Astrocyte of the spinal cord (primary cell): ENCODE measurements around the gene PRKCH.

Experiments
- DNase-seq: peaks from one replicate; pipeline ENCODE4 v3.0.0; 2011; ENCODE audit warnings: low read depth, low spot score
- H3K4me3 ChIP-seq: 2 replicates; pipeline ENCODE4 v1.5.1; 2011; ENCODE audit warnings: low read depth, mild to moderate bottlenecking, low read length, moderate library complexity
- in situ Hi-C: cut with HindIII; loops from 2 replicates; pipeline ENCODE4 v1.10.0; 2017; ENCODE audit warnings: low sequenced_read_pairs
- TF ChIP-seq, protein P1 (sequence below): IDR thresholded peaks from 2 replicates; pipeline ENCODE4 v1.5.1; 2012; ENCODE audit warnings: low read depth, mild to moderate bottlenecking, low read length, inconsistent platforms

The PRKCH gene

GRCh38 chr14:61499991-61500390 is 178.6 kb downstream of the PRKCH start:
- DNase-seq: no peak
- H3K4me3 ChIP-seq: no peak overlapping the region
- in situ Hi-C loops: no loop called here
- TF ChIP-seq, protein P1, sequence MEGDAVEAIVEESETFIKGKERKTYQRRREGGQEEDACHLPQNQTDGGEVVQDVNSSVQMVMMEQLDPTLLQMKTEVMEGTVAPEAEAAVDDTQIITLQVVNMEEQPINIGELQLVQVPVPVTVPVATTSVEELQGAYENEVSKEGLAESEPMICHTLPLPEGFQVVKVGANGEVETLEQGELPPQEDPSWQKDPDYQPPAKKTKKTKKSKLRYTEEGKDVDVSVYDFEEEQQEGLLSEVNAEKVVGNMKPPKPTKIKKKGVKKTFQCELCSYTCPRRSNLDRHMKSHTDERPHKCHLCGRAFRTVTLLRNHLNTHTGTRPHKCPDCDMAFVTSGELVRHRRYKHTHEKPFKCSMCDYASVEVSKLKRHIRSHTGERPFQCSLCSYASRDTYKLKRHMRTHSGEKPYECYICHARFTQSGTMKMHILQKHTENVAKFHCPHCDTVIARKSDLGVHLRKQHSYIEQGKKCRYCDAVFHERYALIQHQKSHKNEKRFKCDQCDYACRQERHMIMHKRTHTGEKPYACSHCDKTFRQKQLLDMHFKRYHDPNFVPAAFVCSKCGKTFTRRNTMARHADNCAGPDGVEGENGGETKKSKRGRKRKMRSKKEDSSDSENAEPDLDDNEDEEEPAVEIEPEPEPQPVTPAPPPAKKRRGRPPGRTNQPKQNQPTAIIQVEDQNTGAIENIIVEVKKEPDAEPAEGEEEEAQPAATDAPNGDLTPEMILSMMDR: no peak

DNA sequence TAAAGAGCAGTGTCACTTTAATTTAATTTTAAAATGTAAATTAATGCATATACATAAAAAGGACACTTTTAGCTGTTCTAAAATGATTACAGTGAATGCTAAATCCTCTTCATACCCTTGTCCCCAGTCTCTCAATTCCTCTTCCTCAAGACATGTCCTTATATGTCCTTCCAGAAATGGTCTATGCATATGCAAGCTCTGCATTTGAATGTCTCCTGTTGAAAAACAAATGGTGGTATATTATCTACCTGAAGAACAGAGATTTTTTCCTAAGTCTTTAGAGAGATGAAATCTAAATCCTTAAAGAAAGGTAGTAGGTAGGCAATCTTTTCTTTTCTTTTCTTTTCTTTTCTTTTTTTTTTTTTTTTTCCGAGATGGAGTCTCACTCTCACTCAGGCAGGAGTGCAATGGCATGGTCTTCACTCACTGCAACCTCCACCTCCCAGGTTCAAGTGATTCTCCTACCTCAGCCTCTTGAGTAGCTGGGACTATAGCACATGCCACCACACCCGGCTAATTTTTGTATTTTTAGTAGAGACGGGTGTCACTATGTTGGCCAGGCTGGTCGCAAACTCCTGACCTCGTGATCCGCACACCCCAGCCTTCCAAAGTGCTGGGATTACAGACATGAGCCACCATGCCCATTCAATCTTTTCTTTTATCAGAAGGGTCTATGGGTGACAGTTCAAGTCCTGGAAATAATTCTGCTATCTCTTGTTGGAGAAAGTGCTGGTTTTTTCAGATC is 180.5 kb downstream of the PRKCH start:
- H3K4me3 ChIP-seq: no peak overlapping the region
- in situ Hi-C loops: no loop called here
- TF ChIP-seq, protein P1: no peak
- no peak for DNase-seq

DNA sequence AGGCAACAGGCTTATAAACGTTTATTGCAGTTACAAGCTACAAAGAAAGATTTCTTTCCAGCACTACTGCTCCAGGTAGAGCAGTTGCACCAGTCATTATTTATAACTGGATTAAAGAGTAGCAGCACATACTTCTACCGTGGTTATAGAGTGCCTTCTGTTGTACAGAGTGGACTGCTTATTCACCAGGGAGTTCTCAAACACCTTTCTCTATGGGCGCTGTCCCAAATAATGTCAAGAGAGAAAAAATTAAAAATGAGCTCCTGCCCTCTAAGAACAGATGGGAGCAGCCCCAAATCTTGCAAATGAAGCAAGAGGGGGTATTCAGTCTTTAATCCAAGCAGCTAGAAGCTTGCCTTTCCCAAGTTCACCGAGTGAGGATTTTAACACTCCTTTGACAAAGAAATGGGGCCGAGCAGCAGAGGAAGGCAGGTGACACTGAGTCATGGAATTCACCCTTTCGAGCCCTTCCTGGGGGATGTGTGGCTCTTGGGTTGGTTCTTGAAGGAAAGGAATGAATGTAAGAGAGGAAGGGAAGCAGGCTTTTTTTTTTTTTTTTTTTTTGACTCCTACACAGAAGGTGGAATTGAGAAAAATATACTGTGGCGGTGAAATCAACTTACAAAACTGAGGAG is 181.2 kb downstream of the PRKCH start:
- TF ChIP-seq, protein P1: no peak
- H3K4me3 ChIP-seq: no peak overlapping the region
- in situ Hi-C loops: no loop called here
- no peak for DNase-seq

GRCh38 chr14:61503167-61503801 is 181.9 kb downstream of the PRKCH start:
- peak; percentile 53 for DNase-seq
- TF ChIP-seq, protein P1: no peak
- no peak overlapping the region for H3K4me3 ChIP-seq
- in situ Hi-C loops: no loop called here

DNA sequence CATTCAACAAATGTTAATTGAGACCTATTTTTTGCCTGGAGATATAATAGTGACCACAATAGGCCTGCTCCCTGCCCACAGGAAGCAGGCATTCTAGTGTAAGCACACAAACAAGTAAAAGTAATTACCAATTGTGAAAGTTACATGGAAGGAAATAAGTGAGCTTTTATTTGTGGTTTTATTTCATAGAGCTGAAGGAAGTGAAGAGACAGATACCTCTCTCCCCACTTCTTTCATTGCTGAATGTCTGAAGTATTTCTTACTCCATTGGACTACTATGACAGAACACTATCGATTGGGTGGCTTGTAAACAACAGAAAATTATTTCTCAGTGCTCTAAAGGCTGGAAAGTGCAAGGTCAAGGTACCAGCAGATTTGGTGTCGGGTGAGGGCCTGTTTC is 183.5 kb downstream of the PRKCH start:
- TF ChIP-seq, protein P1: no peak
- DNase-seq: no peak
- H3K4me3 ChIP-seq: no peak overlapping the region
- in situ Hi-C loops: no loop called here

GRCh38 chr14:61505815-61506809 is 184.7 kb downstream of the PRKCH start:
- H3K4me3 ChIP-seq: no peak overlapping the region
- peak; percentile 81 for DNase-seq
- in situ Hi-C loops: no loop called here
- TF ChIP-seq, protein P1: no peak
